Brain microvascular endothelial cell (primary cell): Measurements from ENCODE around the gene FANCI.

Source experiments
- DNase-seq: peaks from one replicate; pipeline ENCODE4 v3.0.0-alpha.2; 2020
- H3K27ac ChIP-seq: fragments of 250-450 bp; sonication (Bioruptor Pico); 2 replicates; pipeline ENCODE4 v1.5.1; 2020; ENCODE audit warnings: mild to moderate bottlenecking, moderate library complexity
- H3K27me3 ChIP-seq: fragments of 250-450 bp; sonication (Bioruptor Pico); replicated peaks from 2 replicates; pipeline ENCODE4 v1.5.1; 2020; ENCODE audit warnings: mild to moderate bottlenecking
- H3K36me3 ChIP-seq: fragments of 250-450 bp; sonication (Bioruptor Pico); replicated peaks from 2 replicates; pipeline ENCODE4 v1.5.1; 2020; ENCODE audit warnings: mild to moderate bottlenecking
- H3K4me3 ChIP-seq: 2 replicates; pipeline ENCODE4 v1.5.1; 2011; ENCODE audit warnings: low read depth, mild to moderate bottlenecking, control low read depth, low read length, moderate library complexity
- CTCF ChIP-seq: IDR thresholded peaks from 2 replicates; pipeline ENCODE4 v1.5.1; 2011; ENCODE audit warnings: low read depth, mild to moderate bottlenecking, moderate library complexity, low read length, control low read depth, inconsistent platforms; ENCODE audit errors: missing control alignments
- in situ Hi-C: cut with HindIII; loops from 2 replicates; pipeline ENCODE4 v1.10.0; 2017; ENCODE audit warnings: low sequenced_read_pairs, low pct_ligation_motif_present

FANCI gene

DNA sequence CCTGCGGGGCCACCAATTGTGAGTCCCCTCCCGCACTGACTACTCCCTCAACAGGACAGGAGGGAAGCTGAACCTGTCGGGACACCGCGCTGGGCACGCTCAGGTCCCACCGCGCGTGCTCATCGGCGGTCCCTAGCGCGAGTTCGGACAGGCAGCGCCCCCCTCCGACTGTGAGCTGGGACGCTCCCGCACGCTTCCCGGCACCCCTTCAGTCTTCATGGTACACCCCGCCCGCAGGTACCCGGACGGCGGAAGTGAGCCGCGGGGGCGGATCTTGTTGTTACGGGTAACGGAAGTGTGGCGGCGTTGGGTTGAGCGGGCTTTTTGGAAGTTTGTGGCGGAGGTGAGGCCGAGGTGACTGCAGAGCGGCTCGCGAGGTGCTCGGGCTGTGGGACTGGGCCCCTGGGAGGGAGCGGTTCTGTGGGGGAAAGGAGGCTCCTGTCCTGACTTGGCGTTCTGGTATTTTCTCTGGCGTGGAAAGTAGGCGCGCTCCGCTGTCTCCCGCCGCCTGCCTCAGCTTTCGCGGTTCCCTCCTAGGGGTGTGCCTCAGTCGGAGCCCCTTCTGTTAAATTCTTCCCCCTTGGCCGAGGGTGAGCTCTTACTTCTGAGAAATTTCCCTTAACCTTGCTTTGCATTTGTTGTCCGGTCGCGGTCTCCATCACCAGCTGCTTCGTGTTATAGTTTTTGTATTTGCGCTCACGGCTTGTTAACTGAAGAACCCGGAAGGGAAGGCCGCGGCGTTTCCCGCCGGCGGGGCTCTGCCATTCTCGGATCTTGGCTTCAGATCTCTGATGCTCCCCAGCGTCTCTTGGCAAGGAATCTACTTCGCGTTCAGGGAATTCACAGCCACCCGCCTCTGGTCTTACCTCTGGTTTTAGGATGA, at the start of gene FANCI:
Gene FANCI (plus strand): TSS at position 289 of the 883 bp plus-strand sequence. CDS start 3,669 bp downstream, outside the sequence.
- TF ChIP-seq CTCF: peak; percentile 63
- H3K4me3 ChIP-seq: peak within 1 kb of the TSS; percentile 90
- H3K27ac ChIP-seq: no peak within 1 kb of the TSS
- H3K27me3 ChIP-seq: no peaks in the 10 kb centered on the region
- DNase-seq: peak; percentile 93
- H3K36me3 ChIP-seq: no peaks in the 10 kb centered on the region
- in situ Hi-C loops: no loop called here

GRCh38 chr15:89194608-89195007, 49.2 kb upstream of the FANCI start:
- in situ Hi-C loops: no loop called here
- Histone ChIP-seq H3K4me3 (no peak overlapping the region), H3K36me3 (peaks cover 53% of the 10 kb centered on the region), H3K27me3 (no peaks in the 10 kb centered on the region), H3K27ac (no peak overlapping the region)
- no peak for DNase-seq
- TF ChIP-seq CTCF: no peak

DNA sequence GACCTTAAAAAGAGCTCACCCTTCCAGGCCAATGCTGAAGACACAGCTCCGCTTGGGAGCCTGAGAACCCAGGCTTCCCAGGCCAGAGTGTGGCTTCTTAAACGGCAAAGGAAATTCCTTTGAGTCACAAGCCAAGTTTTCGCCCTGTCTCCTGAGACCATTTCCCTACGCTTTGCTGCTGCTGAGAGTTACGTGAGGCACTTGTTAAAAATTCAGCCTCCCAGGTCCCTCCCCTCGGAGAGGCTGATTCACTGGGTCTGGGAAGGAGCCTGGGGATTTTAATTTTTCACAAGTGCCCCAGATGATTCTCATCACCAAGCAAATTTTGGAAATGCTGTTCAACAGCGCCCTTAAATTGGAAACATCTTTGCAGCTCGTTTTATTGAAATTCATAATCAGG, 47.9 kb upstream of the FANCI start:
- peaks cover 42% of the 10 kb centered on the region for H3K36me3 ChIP-seq
- in situ Hi-C loops: no loop called here
- H3K27ac ChIP-seq: no peak overlapping the region

GRCh38 chr15:89196241-89196640, 47.5 kb upstream of the FANCI start:
- Histone ChIP-seq H3K27ac (no peak overlapping the region), H3K27me3 (no peaks in the 10 kb centered on the region), H3K36me3 (peaks cover 39% of the 10 kb centered on the region), H3K4me3 (no peak overlapping the region)
- in situ Hi-C loops: no loop called here
- no peak for TF ChIP-seq CTCF
- no peak for DNase-seq

More for the DNA sequence above, 47.9 kb upstream of the FANCI start:
- Histone ChIP-seq H3K27me3 (no peaks in the 10 kb centered on the region), H3K4me3 (no peak overlapping the region)
- no peak for DNase-seq
- no peak for TF ChIP-seq CTCF

DNA sequence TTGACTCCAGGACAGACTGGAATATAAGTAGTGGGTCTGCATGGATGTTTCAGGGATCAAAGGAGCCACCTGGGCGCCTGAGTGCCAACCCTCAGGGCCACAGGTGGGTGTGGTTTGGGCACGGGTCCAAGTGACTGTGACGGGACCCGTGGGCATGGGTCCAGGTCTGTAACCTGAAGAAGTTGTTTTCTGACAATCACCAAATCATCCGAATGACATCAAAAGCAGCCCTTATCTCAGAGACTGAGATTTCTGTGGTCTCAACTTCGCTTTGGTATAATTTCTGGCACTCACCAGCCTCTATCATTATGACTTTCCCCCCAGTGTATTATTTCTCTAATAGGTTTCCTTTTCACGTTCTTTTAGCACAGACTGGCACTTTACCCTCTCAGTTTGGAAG, 46.8 kb upstream of the FANCI start:
- in situ Hi-C loops: no loop called here
- H3K27me3 ChIP-seq: no peaks in the 10 kb centered on the region
- DNase-seq: no peak
- H3K36me3 ChIP-seq: peaks cover 34% of the 10 kb centered on the region
- no peak for TF ChIP-seq CTCF
- H3K4me3 ChIP-seq: no peak overlapping the region
- no peak overlapping the region for H3K27ac ChIP-seq
